HK-2 (cell line): ENCODE measurements around the gene ERLIN1.
A peak's percentile ranks its signal among the peaks of the same experiment; 100 is the strongest.
"Not testable (repeated sequence)": the region's sequence is repeated elsewhere in the genome, so short reads cannot be mapped to it uniquely, and the experiment has no call there.

Experiments
- DNase-seq: peaks from one replicate; pipeline ENCODE4 v3.0.0-alpha.2; 2018; ENCODE audit not compliant: unreplicated experiment

ERLIN1 gene

GRCh38 chr10:100133801-100134200 lies 52.0 kb downstream of the ERLIN1 start:
- no peak for DNase-seq

- no peak for DNase-seq
These were observed 53.4 kb downstream of the ERLIN1 start for GRCh38 chr10:100132427-100132826.

GRCh38 chr10:100131571-100131970 lies 54.3 kb downstream of the ERLIN1 start:
- no peak for DNase-seq

- DNase-seq, result no peak
These were observed 55.0 kb downstream of the ERLIN1 start for GRCh38 chr10:100130831-100131230.

- no peak for DNase-seq
These were observed 56.4 kb downstream of the ERLIN1 start for GRCh38 chr10:100129424-100129823.

GRCh38 chr10:100128951-100129350 lies 56.9 kb downstream of the ERLIN1 start:
- no peak for DNase-seq

- DNase-seq, result not testable (repeated sequence)
These were observed 60.5 kb downstream of the ERLIN1 start for GRCh38 chr10:100125335-100125734.

- no peak for DNase-seq
These were observed 61.7 kb downstream of the ERLIN1 start for GRCh38 chr10:100124097-100124496.

GRCh38 chr10:100122780-100123179 lies 63.0 kb downstream of the ERLIN1 start:
- DNase-seq, result no peak

GRCh38 chr10:100120550-100120949 lies 65.3 kb downstream of the ERLIN1 start:
- DNase-seq, result no peak

GRCh38 chr10:100119726-100120125 lies 66.1 kb downstream of the ERLIN1 start:
- no peak for DNase-seq

GRCh38 chr10:100114976-100115770 lies 70.7 kb downstream of the ERLIN1 start:
- no peak for DNase-seq

- DNase-seq, result no peak
These were observed 71.4 kb downstream of the ERLIN1 start for GRCh38 chr10:100114460-100114859.

- no peak for DNase-seq
These were observed 76.2 kb downstream of the ERLIN1 start for GRCh38 chr10:100109670-100110069.

- no peak for DNase-seq
These were observed 79.0 kb downstream of the ERLIN1 start for GRCh38 chr10:100106865-100107264.

- DNase-seq, result no peak
These were observed 81.5 kb downstream of the ERLIN1 start for GRCh38 chr10:100104300-100104699.

- DNase-seq, result no peak
These were observed 82.2 kb downstream of the ERLIN1 start for GRCh38 chr10:100103581-100103980.

GRCh38 chr10:100101192-100102076 lies 84.4 kb downstream of the ERLIN1 start:
- DNase-seq, result peak; percentile 11

GRCh38 chr10:100100651-100101184 lies 85.1 kb downstream of the ERLIN1 start:
- DNase-seq, result no peak
